ENCODE data around the gene DUSP22. TPM values are rescaled to one million over a fixed set of nuclear protein-coding genes. Genes with fewer than 3 reads are reported as not detected.

Gene DUSP22
- total and polyA plus RNA-seq, 2 donors (not counting 1 experiment from before 2014, with no cell fraction given), result 10.9 to 13.7 TPM

GRCh38 chr6:340991-341827 is 48.9 kb downstream of the DUSP22 start:
- peak in 1 of 2 donors; percentile 41 for DNase-seq (ENCODE audit: low read depth in 2 of 2)
- Histone ChIP-seq H3K4me2 (ENCODE audit: extremely low read depth, insufficient read depth, low read length) (no peak overlapping the region), H3K36me3 (ENCODE audit: control insufficient read depth, insufficient read depth, low read length) (no peaks in the 10 kb centered on the region), H2AFZ (ENCODE audit: low read length) (no peak overlapping the region), H3K4me3 (replicated peaks in 1 of 4; ENCODE audit: control extremely low read depth in 1 of 4, insufficient read depth in 1 of 4, low read depth in 3 of 4, low read length in 4 of 4) (no peak overlapping the region), H3K79me2 (ENCODE audit: control insufficient read depth, insufficient read depth, low read length) (no peaks in the 10 kb centered on the region), H3K4me1 (ENCODE audit: control insufficient read depth, extremely low read depth, insufficient read depth, low read length) (no peaks in the 10 kb centered on the region), H4K20me1 (ENCODE audit: control insufficient read depth, extremely low read depth, insufficient read depth, low read length) (no peaks in the 10 kb centered on the region), H3K9me3 (ENCODE audit: control insufficient read depth, insufficient read depth, low read depth, low read length) (no peaks in the 10 kb centered on the region), H3K9ac (ENCODE audit: insufficient read depth, low read length) (no peak overlapping the region), H3K27me3 (ENCODE audit: control insufficient read depth, insufficient read depth, low read length) (no peaks in the 10 kb centered on the region), H3K27ac (ENCODE audit: insufficient read depth, low read length) (no peak overlapping the region)
- no peak for TF ChIP-seq CTCF (conservative IDR thresholded peaks at IDR 0.05 in 1 of 2, IDR thresholded peaks at IDR 0.05 in 1 of 2; ENCODE audit: low read depth in 1 of 2, low read length in 2 of 2)
- TF ChIP-seq EZH2 (IDR thresholded peaks at IDR 0.05; ENCODE audit: low read length, missing control alignments), result no peak

- Histone ChIP-seq H3K9me3 (ENCODE audit: control insufficient read depth, insufficient read depth, low read depth, low read length) (no peaks in the 10 kb centered on the region), H2AFZ (ENCODE audit: low read length) (no peak overlapping the region), H3K79me2 (ENCODE audit: control insufficient read depth, insufficient read depth, low read length) (no peaks in the 10 kb centered on the region), H3K27me3 (ENCODE audit: control insufficient read depth, insufficient read depth, low read length) (no peaks in the 10 kb centered on the region), H4K20me1 (ENCODE audit: control insufficient read depth, extremely low read depth, insufficient read depth, low read length) (no peaks in the 10 kb centered on the region), H3K4me3 (replicated peaks in 1 of 4; ENCODE audit: control extremely low read depth in 1 of 4, insufficient read depth in 1 of 4, low read depth in 3 of 4, low read length in 4 of 4) (no peak overlapping the region), H3K4me2 (ENCODE audit: extremely low read depth, insufficient read depth, low read length) (no peak overlapping the region), H3K36me3 (ENCODE audit: control insufficient read depth, insufficient read depth, low read length) (no peaks in the 10 kb centered on the region), H3K9ac (ENCODE audit: insufficient read depth, low read length) (no peak overlapping the region), H3K4me1 (ENCODE audit: control insufficient read depth, extremely low read depth, insufficient read depth, low read length) (no peaks in the 10 kb centered on the region), H3K27ac (ENCODE audit: insufficient read depth, low read length) (no peak overlapping the region)
- TF ChIP-seq CTCF (conservative IDR thresholded peaks at IDR 0.05 in 1 of 2, IDR thresholded peaks at IDR 0.05 in 1 of 2; ENCODE audit: low read depth in 1 of 2, low read length in 2 of 2) (no peak), EZH2 (IDR thresholded peaks at IDR 0.05; ENCODE audit: low read length, missing control alignments) (no peak)
- DNase-seq (ENCODE audit: low read depth in 2 of 2), result no peak
Observed at GRCh38 chr6:341914-342831, 49.9 kb downstream of the DUSP22 start.

- Histone ChIP-seq H3K4me1 (ENCODE audit: control insufficient read depth, extremely low read depth, insufficient read depth, low read length) (no peaks in the 10 kb centered on the region), H3K27me3 (ENCODE audit: control insufficient read depth, insufficient read depth, low read length) (no peaks in the 10 kb centered on the region), H3K79me2 (ENCODE audit: control insufficient read depth, insufficient read depth, low read length) (no peaks in the 10 kb centered on the region), H3K27ac (ENCODE audit: insufficient read depth, low read length) (no peak overlapping the region), H2AFZ (ENCODE audit: low read length) (no peak overlapping the region), H3K4me2 (ENCODE audit: extremely low read depth, insufficient read depth, low read length) (no peak overlapping the region), H3K36me3 (ENCODE audit: control insufficient read depth, insufficient read depth, low read length) (no peaks in the 10 kb centered on the region), H3K9ac (ENCODE audit: insufficient read depth, low read length) (no peak overlapping the region), H3K9me3 (ENCODE audit: control insufficient read depth, insufficient read depth, low read depth, low read length) (no peaks in the 10 kb centered on the region), H3K4me3 (replicated peaks in 1 of 4; ENCODE audit: control extremely low read depth in 1 of 4, insufficient read depth in 1 of 4, low read depth in 3 of 4, low read length in 4 of 4) (no peak overlapping the region), H4K20me1 (ENCODE audit: control insufficient read depth, extremely low read depth, insufficient read depth, low read length) (no peaks in the 10 kb centered on the region)
- TF ChIP-seq CTCF (conservative IDR thresholded peaks at IDR 0.05 in 1 of 2, IDR thresholded peaks at IDR 0.05 in 1 of 2; ENCODE audit: low read depth in 1 of 2, low read length in 2 of 2) (no peak), EZH2 (IDR thresholded peaks at IDR 0.05; ENCODE audit: low read length, missing control alignments) (no peak)
- DNase-seq (ENCODE audit: low read depth in 2 of 2), result no peak
Observed at GRCh38 chr6:342832-343179, 50.5 kb downstream of the DUSP22 start.
